Panc1 (cell line): ENCODE results near the gene PLXNA2.

Source experiments
- POLR2AphosphoS5 ChIP-seq: IDR thresholded peaks from 2 replicates; pipeline ENCODE4 v1.6.1; 2012; ENCODE audit warnings: mild to moderate bottlenecking, low read depth, low read length, moderate library complexity
- TCF7L2 ChIP-seq: IDR thresholded peaks from 2 replicates; pipeline ENCODE4 v1.6.1; 2011; ENCODE audit warnings: mild to moderate bottlenecking, low read depth, low read length, inconsistent platforms
- TF ChIP-seq, protein P1 (sequence below): fragments of 450-650 bp; IDR thresholded peaks from 2 replicates; pipeline ENCODE4 v1.5.1; 2017; ENCODE audit warnings: mild to moderate bottlenecking
- TF ChIP-seq, protein P2 (sequence below), 2 experiments: IDR thresholded peaks; 2 replicates each; pipeline ENCODE4 v1.6.1; 2011 to 2012; ENCODE audit warnings: low read depth in 2 of 2, control low read depth in 1 of 2, low read length in 1 of 2, mild to moderate bottlenecking in 1 of 2, moderate library complexity in 1 of 2; ENCODE audit not compliant: insufficient read depth in 1 of 2

GRCh38 chr1:208185801-208186231, 58.4 kb downstream of the PLXNA2 start:
- TF ChIP-seq, protein P1, sequence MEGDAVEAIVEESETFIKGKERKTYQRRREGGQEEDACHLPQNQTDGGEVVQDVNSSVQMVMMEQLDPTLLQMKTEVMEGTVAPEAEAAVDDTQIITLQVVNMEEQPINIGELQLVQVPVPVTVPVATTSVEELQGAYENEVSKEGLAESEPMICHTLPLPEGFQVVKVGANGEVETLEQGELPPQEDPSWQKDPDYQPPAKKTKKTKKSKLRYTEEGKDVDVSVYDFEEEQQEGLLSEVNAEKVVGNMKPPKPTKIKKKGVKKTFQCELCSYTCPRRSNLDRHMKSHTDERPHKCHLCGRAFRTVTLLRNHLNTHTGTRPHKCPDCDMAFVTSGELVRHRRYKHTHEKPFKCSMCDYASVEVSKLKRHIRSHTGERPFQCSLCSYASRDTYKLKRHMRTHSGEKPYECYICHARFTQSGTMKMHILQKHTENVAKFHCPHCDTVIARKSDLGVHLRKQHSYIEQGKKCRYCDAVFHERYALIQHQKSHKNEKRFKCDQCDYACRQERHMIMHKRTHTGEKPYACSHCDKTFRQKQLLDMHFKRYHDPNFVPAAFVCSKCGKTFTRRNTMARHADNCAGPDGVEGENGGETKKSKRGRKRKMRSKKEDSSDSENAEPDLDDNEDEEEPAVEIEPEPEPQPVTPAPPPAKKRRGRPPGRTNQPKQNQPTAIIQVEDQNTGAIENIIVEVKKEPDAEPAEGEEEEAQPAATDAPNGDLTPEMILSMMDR = no peak
- TF ChIP-seq POLR2AphosphoS5 (no peak), TCF7L2 (no peak)
- TF ChIP-seq, protein P2, sequence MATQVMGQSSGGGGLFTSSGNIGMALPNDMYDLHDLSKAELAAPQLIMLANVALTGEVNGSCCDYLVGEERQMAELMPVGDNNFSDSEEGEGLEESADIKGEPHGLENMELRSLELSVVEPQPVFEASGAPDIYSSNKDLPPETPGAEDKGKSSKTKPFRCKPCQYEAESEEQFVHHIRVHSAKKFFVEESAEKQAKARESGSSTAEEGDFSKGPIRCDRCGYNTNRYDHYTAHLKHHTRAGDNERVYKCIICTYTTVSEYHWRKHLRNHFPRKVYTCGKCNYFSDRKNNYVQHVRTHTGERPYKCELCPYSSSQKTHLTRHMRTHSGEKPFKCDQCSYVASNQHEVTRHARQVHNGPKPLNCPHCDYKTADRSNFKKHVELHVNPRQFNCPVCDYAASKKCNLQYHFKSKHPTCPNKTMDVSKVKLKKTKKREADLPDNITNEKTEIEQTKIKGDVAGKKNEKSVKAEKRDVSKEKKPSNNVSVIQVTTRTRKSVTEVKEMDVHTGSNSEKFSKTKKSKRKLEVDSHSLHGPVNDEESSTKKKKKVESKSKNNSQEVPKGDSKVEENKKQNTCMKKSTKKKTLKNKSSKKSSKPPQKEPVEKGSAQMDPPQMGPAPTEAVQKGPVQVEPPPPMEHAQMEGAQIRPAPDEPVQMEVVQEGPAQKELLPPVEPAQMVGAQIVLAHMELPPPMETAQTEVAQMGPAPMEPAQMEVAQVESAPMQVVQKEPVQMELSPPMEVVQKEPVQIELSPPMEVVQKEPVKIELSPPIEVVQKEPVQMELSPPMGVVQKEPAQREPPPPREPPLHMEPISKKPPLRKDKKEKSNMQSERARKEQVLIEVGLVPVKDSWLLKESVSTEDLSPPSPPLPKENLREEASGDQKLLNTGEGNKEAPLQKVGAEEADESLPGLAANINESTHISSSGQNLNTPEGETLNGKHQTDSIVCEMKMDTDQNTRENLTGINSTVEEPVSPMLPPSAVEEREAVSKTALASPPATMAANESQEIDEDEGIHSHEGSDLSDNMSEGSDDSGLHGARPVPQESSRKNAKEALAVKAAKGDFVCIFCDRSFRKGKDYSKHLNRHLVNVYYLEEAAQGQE (IDR thresholded peaks at IDR 0.05; ENCODE audit: insufficient read depth in 1 of 2, low read depth in 2 of 2, low read length in 1 of 2) = no peak
